ENCODE data around the gene HMOX1.

Gene HMOX1

DNA sequence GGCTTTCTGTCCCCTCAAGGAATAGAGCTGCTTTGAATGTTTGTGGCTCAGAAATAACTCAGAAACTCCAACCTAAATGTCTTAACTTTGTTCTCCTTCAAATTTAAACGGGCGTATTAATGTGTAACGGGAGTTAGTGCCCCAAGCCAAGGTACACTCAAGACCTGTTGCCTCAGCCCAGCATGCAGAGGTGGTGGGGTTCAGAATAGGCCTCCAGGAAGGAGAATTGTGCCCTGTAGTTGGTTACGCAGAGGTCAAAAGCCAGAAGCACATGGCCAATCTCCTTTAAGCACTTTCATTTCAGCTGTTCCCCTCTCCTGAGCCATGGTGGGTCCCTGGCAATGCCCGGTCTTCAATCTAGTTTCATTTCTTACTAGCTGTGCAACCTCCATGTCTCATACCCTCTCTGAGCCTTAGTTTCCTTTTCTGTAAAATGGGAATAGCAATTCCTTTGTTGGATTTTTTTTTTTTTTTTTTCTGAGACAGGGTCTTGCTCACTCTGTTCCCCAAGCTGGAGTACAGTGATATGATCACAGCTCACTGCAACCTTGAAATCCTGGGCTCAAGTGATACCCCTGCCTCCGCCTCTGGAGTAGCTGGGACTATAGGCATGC, 4.2 kb downstream of the HMOX1 start:
- no peaks in the 10 kb centered on the region for H3K36me3 ChIP-seq

GRCh38 chr22:35386670-35387288, 5.9 kb downstream of the HMOX1 start:
- DNase-seq: no peak
- TF ChIP-seq, protein P1, sequence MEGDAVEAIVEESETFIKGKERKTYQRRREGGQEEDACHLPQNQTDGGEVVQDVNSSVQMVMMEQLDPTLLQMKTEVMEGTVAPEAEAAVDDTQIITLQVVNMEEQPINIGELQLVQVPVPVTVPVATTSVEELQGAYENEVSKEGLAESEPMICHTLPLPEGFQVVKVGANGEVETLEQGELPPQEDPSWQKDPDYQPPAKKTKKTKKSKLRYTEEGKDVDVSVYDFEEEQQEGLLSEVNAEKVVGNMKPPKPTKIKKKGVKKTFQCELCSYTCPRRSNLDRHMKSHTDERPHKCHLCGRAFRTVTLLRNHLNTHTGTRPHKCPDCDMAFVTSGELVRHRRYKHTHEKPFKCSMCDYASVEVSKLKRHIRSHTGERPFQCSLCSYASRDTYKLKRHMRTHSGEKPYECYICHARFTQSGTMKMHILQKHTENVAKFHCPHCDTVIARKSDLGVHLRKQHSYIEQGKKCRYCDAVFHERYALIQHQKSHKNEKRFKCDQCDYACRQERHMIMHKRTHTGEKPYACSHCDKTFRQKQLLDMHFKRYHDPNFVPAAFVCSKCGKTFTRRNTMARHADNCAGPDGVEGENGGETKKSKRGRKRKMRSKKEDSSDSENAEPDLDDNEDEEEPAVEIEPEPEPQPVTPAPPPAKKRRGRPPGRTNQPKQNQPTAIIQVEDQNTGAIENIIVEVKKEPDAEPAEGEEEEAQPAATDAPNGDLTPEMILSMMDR (IDR thresholded peaks at IDR 0.05; ENCODE audit: low read depth, low read length): no peak
- Histone ChIP-seq H3K4me3 (ENCODE audit: low read depth, low read length) (no peak overlapping the region), H3K9me3 (ENCODE audit: severe bottlenecking) (no peaks in the 10 kb centered on the region), H3K36me3 (no peaks in the 10 kb centered on the region), H3K27me3 (ENCODE audit: insufficient read depth, low read depth, severe bottlenecking) (no peaks in the 10 kb centered on the region), H3K27ac (no peak overlapping the region)

More for the DNA sequence above, 4.2 kb downstream of the HMOX1 start:
- H3K27me3 ChIP-seq (ENCODE audit: insufficient read depth, low read depth, severe bottlenecking): peaks cover 4% of the 10 kb centered on the region
- no peak overlapping the region for H3K4me3 ChIP-seq (ENCODE audit: low read depth, low read length)
- no peaks in the 10 kb centered on the region for H3K9me3 ChIP-seq (ENCODE audit: severe bottlenecking)
- TF ChIP-seq, protein P1 (IDR thresholded peaks at IDR 0.05; ENCODE audit: low read depth, low read length): no peak
- DNase-seq: no peak
- no peak overlapping the region for H3K27ac ChIP-seq

GRCh38 chr22:35390933-35391332, 10.0 kb downstream of the HMOX1 start:
- Histone ChIP-seq H3K27me3 (ENCODE audit: insufficient read depth, low read depth, severe bottlenecking) (no peaks in the 10 kb centered on the region), H3K9me3 (ENCODE audit: severe bottlenecking) (no peaks in the 10 kb centered on the region), H3K36me3 (no peaks in the 10 kb centered on the region), H3K27ac (no peak overlapping the region), H3K4me3 (ENCODE audit: low read depth, low read length) (no peak overlapping the region)
- TF ChIP-seq, protein P1 (IDR thresholded peaks at IDR 0.05; ENCODE audit: low read depth, low read length): no peak
- DNase-seq: no peak

DNA sequence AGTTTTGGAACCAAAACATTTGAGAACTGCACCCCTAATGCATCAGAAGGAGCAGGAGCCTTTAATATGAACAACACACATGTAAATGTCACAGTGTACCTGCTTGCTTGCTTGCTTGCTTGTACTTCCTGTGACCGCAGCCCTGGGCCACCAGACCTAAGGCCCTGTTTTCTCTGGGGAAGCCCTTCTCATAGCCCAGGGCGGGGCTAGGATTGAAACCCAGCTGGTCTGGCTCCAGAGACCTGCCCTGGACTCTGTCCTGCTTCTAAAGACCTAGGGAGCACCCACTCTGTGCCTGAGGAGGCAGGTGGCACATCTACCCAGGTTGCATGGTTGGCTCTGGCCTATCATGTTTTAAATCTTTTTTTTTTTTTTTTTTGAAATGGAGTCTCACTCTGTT, 11.5 kb downstream of the HMOX1 start:
- Histone ChIP-seq H3K27ac (no peak overlapping the region), H3K27me3 (ENCODE audit: insufficient read depth, low read depth, severe bottlenecking) (no peaks in the 10 kb centered on the region), H3K9me3 (ENCODE audit: severe bottlenecking) (no peaks in the 10 kb centered on the region), H3K4me3 (ENCODE audit: low read depth, low read length) (no peak overlapping the region), H3K36me3 (no peaks in the 10 kb centered on the region)
- TF ChIP-seq, protein P1 (IDR thresholded peaks at IDR 0.05; ENCODE audit: low read depth, low read length): no peak
- DNase-seq: no peak

GRCh38 chr22:35393116-35394010, 12.5 kb downstream of the HMOX1 start:
- H3K36me3 ChIP-seq: no peaks in the 10 kb centered on the region
- H3K27ac ChIP-seq: no peak overlapping the region

More at GRCh38 chr22:35393116-35394010, 12.5 kb downstream of the HMOX1 start:
- TF ChIP-seq, protein P1 (IDR thresholded peaks at IDR 0.05; ENCODE audit: low read depth, low read length): no peak
- Histone ChIP-seq H3K27me3 (ENCODE audit: insufficient read depth, low read depth, severe bottlenecking) (no peaks in the 10 kb centered on the region), H3K4me3 (ENCODE audit: low read depth, low read length) (no peak overlapping the region), H3K9me3 (ENCODE audit: severe bottlenecking) (no peaks in the 10 kb centered on the region)
- DNase-seq: no peak
